Measurements from ENCODE around the gene MFAP3L.
A peak's percentile ranks its signal among the peaks of the same experiment; 100 is the strongest.

Gene MFAP3L

DNA sequence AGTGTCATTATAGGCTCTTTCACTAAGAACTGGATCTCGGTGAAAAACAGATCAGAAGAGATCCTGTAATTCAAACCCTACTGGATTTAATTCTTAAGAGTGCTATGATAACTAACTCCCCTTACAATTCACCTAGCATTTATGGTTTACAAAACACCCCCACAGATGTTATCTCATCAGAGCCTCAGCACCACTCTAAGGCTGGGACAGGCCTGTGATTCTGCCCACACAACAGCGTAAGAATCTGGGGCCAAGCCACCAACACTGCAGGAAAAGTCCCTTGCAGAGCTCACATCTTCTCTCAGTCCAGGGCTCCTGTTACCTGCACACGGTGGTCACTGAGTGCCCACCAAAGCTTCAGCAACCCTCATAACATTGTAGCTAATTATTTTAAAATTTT lies 8.9 kb downstream of the MFAP3L start:
- DNase-seq, result no peak

- DNase-seq, result no peak
These were observed 10.9 kb downstream of the MFAP3L start for GRCh38 chr4:170015285-170015684.

DNA sequence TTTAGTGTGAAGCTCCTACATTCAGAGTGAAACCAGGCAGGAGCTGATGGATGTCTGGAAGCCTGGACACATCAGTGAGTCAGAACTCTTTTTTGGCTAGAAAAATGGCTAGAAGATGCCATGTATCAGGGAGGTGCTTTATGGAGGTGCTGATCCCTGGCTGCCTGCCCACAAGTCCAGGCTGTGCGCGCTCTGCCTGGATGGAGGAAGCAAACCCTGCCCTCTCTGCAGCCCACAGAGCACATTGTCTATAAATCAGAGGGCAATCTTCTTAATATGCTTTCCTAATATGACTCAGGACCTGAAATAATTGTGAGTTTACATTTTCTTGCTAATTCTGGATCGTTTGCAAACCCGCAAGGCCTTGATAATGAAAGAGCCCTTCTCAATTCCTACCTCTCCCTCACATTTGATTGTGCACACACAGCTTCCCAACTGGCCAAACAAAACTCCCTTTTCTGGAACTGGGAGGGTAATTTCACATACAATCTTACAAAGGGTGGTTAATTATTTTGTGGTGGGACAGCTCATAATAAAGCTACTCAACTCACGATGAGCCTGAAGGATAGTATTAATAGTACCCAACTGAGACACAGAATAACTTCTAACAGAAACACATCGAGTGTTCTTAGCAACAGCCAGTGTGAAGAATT lies 11.7 kb downstream of the MFAP3L start:
- no peak for DNase-seq

- no peak for DNase-seq
These were observed 13.6 kb downstream of the MFAP3L start for GRCh38 chr4:170012629-170012958.

- no peak for DNase-seq
These were observed 14.1 kb downstream of the MFAP3L start for GRCh38 chr4:170011921-170012628.

GRCh38 chr4:170009291-170009690 lies 16.9 kb downstream of the MFAP3L start:
- no peak for DNase-seq

DNA sequence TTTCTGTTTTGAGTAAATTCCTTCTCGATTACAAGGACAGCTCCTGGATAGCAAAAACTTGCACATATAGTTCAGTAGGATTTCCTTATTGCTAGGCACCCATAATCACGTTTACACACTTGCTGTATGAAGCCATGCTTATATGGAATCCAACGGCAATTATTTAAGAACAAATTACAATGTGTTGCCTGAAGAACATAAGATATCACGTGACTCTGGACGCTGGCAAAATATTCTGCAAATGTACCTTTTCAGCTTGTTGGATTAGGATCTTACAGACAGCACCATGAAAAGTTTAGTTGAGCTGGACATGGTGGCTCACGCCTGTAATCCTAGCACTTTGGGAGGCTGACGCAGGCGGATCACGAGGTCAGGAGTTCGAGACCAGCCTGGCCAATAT lies 17.4 kb downstream of the MFAP3L start:
- DNase-seq, result no peak

- DNase-seq, result no peak
These were observed 17.8 kb downstream of the MFAP3L start for GRCh38 chr4:170008371-170008770.

- DNase-seq, result no peak
These were observed 19.1 kb downstream of the MFAP3L start for GRCh38 chr4:170007113-170007512.

DNA sequence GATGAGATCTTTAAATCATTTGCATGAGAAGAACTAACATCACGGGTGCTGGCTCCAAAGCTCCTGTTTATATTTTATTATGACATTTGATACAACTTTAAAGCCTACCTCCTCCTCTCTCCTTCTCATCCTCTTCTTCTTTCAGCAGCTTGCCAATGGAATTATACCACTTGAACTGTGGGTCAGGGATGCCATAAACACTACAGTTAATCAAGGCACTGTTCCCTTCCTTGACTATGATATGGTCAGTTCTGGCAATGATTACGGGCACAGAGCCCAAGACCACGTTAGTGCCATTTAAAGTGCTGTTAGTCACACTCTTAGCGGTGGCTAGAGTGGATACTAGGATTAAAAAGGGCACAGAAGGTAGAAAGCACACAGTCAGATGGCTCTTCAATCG lies 20.7 kb downstream of the MFAP3L start:
- peak; percentile 40 for DNase-seq

GRCh38 chr4:170004651-170005295 lies 21.4 kb downstream of the MFAP3L start:
- no peak for DNase-seq

DNA sequence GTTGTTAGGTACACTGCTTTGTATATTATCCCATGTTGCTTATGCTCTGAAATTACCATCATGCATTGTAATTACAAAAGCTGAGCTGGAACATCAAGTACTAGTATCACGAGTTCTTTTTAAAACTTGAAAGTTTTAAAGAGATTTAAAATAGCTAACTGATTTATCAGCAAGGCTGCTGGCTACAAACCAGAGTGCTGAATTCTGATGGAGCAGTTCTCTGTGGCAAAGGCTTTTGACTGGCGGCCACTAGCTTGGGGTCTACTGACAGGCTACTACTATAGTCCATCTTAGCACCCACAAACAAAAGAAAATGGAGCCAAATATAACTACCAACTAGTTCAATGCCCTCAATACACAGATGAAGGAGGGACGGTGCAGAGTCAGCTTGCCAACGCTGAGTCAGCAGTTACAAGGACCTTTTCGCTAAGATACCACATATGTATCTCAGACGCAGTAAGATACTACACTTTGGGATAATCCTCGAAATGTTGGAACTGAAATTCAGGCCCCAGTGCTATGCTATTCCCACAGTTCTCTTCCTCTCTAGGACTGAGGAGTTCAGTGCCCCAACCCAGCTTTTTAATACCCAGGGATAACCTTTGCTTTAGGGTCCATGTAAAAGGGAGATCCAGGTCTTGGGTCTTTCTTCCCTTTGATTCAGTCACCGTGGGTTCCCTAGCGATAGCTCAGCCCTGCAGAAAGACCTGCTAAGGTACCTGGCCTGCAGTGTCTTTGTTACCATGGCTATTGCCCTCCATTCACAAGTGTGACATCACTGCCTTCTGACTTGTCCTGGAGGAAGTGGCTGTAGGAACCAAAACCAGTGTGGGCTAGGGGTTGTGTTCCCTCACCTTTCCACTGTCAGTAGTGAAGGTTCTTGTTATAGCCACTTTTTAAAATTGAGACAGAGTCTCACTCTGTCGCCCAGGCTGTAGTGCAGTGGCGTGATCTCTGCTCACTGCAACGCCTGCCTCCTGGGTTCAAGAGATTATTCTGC lies 22.8 kb downstream of the MFAP3L start:
- DNase-seq, result no peak

GRCh38 chr4:170001745-170002267 lies 24.4 kb downstream of the MFAP3L start:
- no peak for DNase-seq

- DNase-seq, result no peak
These were observed 25.0 kb downstream of the MFAP3L start for GRCh38 chr4:170001011-170001744.

DNA sequence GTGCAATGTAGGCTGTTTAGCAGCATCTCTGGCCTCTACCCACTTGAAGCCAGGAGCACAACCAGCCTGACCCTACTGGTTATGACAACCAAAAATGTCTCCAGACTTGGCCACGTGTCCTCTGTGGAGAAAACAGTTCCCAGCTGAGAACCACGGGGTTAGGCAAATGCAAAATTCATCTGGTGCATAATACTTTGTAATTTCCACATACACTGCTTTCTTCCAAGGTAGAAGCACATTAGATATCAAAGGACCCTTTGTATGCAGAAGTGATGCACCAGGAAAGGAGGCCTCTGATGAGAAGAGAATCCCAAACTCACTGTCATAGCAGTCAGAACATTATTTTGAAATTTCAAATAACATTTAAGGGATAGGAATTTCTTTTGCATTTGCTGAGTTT lies 26.3 kb downstream of the MFAP3L start:
- DNase-seq, result no peak

GRCh38 chr4:169998981-169999380 lies 27.2 kb downstream of the MFAP3L start:
- DNase-seq, result peak; percentile 54

DNA sequence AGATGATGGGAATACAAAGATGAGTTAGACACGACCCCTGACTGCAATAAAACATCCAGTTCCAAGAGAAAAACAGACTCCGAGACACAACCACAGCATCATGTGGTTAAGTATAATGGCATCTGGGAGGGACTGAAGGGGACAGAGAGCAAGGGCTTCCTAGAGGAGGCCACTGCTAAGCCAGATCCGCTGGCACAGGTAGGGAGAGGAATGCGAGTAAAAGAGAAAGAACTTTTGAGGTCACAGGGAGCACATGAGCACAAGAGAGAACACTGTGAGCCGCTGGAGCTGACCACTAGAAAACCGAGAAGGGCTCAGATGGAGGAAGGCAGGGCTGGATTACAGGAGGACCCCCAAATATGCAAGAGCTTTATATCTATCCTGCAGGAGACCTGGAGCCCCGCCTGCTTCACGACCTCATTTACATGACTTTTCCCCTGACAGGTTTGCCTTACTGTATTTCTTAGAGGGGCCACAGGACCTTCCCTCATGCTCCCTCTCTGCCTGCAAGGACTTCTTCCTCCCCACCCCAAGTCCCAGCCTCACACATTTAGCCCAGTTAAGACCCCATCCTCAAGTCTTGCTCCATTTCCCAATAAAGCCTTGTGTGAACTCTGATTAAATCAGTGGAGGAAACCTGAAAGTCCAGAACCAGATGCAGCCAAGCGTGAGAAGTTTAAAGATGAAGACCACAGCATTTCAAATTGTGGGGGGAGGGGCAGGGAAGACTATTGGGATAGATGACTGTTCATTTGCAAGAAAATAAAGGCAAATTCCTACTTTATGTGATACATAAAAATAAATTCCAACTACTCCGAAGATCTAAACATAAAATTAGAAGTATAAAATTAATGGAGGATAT lies 29.6 kb downstream of the MFAP3L start:
- DNase-seq, result no peak

GRCh38 chr4:169993531-169993930 lies 32.7 kb downstream of the MFAP3L start:
- DNase-seq, result no peak

- DNase-seq, result no peak
These were observed 37.9 kb downstream of the MFAP3L start for GRCh38 chr4:169988252-169988651.

- no peak for DNase-seq
These were observed 38.6 kb downstream of the MFAP3L start for GRCh38 chr4:169987327-169988228.
